Inflammatory macrophage treated with lipopolysaccharide for 1 hour (primary cell): Measurements from ENCODE around the gene NAT9.

Experiments used
- DNase-seq, 2 donors: peaks; one replicate each; pipeline ENCODE4 v3.0.0-alpha.2; 2020 to 2022

Gene NAT9

DNA sequence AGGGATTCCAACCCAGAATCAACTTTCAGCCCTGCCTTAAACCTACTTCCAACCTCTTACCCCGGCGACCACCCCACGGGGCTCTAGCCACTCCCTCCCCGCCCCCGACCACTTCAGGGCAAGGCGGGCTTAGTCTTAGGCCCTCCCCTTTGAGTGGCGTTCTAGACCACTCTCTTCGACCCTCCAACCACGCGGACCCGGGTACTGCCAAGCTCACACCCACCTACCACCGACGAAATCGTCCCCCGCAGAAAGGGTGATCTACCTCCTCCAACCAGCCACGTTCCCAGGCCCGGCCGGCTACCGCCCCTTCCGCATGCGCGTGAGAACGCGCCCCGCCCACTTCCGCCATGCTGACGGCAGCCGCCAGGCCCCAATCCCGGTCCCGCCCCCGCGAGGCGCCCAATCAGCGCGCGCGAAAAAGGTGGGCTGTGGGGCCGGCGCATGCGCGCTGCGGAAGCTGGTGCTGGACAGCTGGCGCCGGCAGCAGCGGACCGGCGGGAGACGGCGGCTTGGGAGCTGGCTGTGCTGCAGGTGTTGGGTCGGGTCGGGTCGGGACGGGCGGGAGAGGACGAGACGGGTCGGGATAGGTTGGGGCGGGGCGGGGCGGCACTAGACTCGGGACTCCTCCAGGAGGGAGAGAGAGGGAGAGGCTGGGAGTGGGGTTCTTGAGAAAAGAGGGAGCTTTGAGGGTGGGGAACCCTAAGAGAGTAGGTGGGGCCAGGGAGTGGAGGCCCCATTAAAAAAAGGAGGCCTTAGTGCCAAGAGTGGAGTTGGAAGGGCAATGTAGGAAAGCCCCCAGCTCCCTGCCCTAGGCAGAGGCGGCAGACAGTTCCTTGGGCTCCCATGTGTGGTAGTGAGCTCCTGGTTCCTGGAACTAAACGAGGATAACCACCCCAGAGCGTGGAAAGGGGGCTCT lies at the start of gene NAT9:
Gene NAT9 (minus strand): TSS at position 302 of the 919 bp plus-strand sequence. CDS start 647 bp downstream, outside the sequence.
- peak; percentile 96 to 99 for DNase-seq

- DNase-seq: no peak
These were observed 48.9 kb upstream of the NAT9 start for GRCh38 chr17:74824961-74825627.

DNA sequence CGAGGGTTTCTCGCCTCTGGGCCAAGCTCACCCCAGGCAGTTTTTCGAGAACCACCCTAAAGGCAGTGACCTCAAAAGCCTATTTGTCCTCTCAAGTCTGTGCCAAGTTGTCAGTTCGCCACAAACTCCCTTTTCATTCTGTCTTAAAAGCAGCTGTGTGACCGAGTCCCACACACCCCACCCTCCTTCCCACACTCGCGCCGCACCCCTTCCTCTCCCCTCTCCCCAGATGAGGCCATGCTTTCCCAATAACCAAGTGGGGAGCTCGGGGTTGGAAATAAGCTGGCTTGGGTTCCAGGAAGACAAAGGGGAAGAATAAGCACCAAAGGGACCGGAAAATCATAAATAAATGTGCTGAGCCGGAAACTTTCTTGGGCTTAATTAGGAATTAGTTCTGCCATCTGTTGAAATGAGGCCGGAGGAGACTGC lies 46.8 kb upstream of the NAT9 start:
- DNase-seq: no peak

DNA sequence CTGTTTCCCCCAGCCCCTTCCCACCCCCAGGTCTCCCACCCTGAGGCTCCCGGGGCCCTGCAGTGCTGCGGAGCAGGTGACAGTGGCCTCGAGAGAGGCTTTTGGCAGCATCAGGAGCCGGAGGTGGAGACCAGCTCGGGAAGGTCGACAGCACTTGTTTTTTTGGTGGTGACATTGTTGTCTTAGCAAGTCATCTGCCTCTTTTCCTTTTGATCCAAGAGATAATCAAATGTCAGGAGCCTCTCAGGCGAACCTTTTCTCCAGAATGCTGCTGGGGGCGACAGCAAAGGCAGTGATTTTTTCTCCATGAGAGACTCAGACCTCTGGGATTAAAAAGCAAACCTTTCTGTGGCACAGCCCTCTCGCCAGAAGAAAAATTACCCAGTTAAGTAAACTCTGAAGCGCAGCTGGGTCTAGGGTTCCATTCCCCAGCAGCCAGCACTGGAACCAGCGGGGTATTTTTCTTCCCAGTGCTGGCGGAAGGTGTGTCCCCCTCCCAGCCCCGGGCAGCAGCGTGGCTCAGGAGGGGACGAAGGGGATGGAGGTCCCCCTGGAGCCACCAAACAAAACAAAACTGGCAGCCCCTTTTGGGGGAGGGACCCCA lies 46.3 kb upstream of the NAT9 start:
- no peak for DNase-seq

GRCh38 chr17:74821655-74822334 lies 45.6 kb upstream of the NAT9 start:
- DNase-seq: no peak

DNA sequence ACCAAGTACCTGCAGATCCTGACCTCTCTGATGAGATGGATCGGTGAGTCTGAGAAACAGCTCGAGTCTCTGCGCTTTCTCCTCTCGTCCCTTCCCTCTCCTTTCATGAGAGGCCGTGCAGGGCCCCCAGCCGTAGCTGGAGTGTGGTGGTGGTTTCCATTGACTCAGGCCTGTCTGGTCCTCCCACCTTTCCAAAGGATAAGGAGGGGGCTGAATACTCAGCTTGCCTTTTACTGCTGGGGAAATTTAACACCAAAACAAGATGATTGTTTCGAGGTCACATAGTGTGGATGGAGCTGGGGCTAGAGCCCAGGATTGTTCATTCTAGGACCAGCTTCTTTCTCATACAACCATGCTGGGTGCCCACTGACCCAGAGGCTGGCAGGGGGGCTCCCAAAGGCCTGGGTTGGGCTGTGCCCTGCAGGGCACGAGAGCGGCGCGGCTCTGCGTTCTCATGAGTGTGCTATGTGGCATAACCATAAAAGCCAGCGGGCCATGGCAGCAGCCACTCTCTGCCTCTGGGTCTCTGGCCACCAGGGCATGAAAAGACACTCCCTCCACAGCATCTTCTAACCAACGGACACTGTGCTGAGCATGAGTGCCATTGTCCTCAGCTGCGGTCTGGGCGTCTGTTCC lies 43.8 kb upstream of the NAT9 start:
- no peak for DNase-seq

GRCh38 chr17:74818291-74818938 lies 42.3 kb upstream of the NAT9 start:
- no peak for DNase-seq

GRCh38 chr17:74816905-74817620 lies 40.9 kb upstream of the NAT9 start:
- DNase-seq: no peak

GRCh38 chr17:74815550-74816370 lies 39.6 kb upstream of the NAT9 start:
- no peak for DNase-seq

GRCh38 chr17:74815067-74815466 lies 38.9 kb upstream of the NAT9 start:
- DNase-seq: no peak

DNA sequence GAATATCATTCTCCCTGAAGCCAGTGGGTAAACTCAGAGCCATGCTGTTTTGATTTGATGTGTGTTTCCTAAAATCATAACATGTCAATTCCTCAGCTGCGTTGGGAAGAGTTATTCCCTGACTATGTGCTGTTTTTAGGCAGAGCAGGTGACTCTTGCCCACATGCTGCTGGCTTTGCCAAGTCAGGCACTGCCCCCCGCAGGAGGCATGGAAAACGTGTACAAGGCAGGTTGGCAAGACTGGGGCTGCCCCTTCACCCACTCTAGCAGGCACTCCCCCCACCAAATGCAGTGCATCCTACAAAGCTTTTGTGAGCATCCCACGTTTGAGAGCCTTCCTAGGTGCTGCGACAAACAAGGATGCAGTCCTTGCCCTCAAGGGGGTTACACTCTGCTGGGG lies 38.3 kb upstream of the NAT9 start:
- no peak for DNase-seq

DNA sequence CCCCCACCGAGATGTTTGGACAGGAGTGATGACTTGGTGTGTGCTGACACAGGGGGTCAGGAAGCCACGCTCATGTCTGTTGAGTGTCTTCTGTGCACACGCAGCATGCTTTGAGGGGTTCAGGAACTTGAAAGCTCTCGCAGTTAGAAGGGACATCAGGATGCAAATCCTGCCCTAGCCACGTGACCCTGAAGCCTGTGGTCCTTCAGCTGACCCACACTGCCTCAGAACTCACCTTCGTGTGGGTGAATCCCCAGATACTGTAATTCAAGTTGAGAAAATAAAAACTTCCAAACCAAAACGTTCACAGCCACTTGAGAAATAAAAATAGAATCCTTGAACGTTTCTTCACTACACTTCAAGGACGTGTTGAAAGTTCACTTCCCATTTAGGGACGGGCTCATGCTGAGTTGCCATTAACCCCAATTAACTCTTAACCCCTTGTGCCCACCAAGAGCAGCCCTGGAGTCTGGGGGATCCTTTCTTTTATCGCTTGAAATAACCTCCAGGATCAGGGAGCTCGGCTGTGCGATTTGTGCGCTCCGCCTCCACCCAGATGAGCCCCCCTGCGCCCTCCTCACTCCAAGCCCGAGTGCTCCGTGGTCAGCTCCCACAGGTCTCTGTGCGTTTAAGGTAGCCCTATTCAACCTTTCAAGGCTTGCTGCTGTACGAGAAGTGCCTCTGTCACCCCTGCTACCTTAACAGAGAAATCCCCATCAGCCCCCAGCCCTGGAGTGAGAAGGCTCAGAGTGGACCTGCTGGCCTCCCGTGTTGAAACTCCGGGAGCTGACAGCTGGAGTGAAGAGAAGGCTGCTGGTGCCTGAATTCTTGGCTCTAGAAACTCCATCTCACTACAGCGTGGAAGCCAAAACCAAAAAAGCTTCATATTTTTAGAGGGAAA lies 36.2 kb upstream of the NAT9 start:
- DNase-seq: peak; percentile 37 to 43

GRCh38 chr17:74810699-74811485 lies 34.7 kb upstream of the NAT9 start:
- DNase-seq: no peak

DNA sequence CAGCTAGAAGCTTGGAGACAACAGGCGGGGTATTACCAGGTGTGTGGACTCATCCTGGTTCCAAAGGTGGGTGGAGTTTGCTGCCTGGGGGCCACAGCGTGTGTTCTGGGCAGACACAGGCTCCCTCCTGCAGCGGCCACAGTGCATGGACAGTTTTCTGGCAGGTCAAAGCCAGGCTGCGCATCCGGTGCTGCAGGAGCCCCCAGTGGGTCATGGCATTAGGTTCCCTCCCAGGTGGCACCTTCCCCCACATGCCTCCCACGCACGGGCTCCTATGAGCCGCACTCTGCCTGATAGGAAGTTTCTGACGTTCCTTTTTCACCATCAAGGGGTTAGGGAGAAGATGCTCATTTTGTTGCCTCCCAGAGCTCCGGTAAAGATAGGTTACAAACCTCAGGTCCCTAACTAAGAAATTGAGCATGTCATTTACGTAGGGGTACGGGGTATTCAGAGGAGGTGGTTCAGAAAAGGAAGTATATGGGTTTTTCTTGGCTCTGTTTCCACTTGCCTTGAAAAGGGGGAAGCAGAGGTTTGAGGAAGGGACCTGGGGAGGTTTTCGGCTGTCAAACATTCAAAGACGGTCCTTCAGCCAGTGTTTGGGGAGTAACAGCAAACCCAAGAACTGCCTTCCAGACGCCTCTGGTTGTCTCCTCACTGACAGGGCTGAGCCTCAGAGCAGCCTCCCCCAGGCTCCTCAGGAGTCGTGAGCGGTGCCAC lies 32.7 kb upstream of the NAT9 start:
- DNase-seq: peak in 1 of 2 donors; percentile 40

GRCh38 chr17:74807925-74808324 lies 31.8 kb upstream of the NAT9 start:
- DNase-seq: peak in 1 of 2 donors; percentile 30

GRCh38 chr17:74807441-74807840 lies 31.3 kb upstream of the NAT9 start:
- no peak for DNase-seq

GRCh38 chr17:74806334-74806733 lies 30.2 kb upstream of the NAT9 start:
- DNase-seq: no peak

DNA sequence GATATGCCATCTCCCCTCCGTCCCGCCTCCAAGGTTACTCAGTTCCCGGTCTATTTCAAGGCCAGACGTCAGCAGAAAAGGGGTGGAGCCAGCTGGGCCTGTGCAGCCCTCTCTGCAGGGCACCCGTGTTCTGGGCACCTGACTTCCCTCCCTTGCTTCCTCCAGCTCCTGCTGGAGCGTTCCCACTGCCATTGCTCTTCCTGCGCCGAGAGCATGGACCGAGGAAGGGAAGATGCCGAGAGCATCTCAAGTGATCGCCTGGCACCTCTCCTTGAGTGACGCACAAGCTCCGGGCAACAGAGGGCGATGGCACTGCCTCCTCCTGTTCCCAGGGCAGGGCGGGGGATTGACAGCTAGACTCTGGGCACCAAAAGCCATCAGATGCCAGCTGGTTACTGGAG lies 29.4 kb upstream of the NAT9 start:
- DNase-seq: no peak
